ENCODE measurements around the gene ALDH1B1. TPM values are rescaled to one million over a fixed set of nuclear protein-coding genes. Genes with fewer than 3 reads are reported as not detected.

The ALDH1B1 gene
- 10 to 100 TPM; 17.3 to 32.9 (median 22.4) TPM for total RNA-seq

DNA sequence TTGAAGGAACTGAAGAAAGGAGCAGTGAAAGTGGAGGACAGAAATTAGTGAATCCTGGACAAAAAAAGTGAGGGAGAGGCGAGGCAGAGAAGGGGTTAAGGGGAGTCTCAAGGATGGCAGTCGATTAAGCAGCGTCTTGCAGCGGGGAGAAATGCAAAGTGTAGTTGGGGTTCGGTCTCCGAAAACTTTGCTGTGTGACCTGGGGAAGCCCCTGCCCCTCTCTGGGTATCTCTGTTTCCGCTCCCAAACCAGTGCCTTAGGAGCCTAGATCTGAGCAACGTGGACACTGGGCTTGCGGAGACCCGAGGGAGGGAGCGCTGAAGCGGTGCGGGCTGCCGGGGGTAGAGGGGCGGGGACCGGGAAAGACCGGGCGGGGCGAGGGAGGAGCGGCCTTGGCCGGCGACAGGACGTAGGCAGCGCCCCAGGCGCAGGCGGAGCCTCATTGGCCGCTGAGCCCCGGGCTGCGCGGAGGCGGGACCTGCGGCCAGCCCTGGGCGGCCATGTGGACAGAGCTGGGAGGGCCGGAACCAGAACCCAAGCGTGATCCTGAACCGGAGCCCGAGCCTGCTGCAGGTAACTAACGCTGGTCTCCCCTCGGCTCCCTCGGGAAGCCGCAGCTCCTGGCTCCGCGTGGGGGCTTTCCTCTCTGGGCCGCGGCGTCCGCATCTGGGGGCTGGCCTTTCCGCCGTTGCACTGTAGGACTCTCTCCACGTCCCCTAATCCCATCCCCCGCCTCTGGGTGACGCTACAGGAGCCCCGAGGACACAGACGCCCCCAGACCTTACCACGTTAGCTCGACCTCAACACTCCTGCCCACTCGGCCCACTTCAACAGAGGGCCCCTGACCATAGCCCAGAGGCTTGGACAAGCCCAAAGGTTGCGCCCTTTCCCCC is at the start of gene ALDH1B1:
ALDH1B1 (plus strand) TSS at position 468 of the 893 bp plus-strand sequence. CDS start 3,047 bp downstream, outside the sequence.
- in situ Hi-C loops (cut with MboI; ENCODE audit: low pct_unique_long_range_greater_than_20kb in 2 of 9, low sequenced_read_pairs in 9 of 9, unreplicated experiment in 9 of 9), result loop anchor here in 1 of 9 experiments (25.0 kb wide), 1 partner anchor 305 kb away; no protein-coding TSS in a partner anchor
- peaks cover 9 to 15% of the 10 kb centered on the region in 2 donors for H3K4me1 ChIP-seq (replicated peaks in 1 of 2)
- H3K27ac ChIP-seq, result peak within 1 kb of the TSS in 1 of 2 donors; percentile 23
- H3K4me3 ChIP-seq, result peak within 1 kb of the TSS; percentile 56 to 67 (median 64)
- 0 to 6% (median 1%) methylated on average over 1 to 9 of the region's 58 CpGs; no CpG with 5 or more reads in 2 of the 10 experiments for WGBS, 10 experiments
- ATAC-seq (replicated peaks in 6 of 8), result peak; percentile 96 to 99 (median 99)

DNA sequence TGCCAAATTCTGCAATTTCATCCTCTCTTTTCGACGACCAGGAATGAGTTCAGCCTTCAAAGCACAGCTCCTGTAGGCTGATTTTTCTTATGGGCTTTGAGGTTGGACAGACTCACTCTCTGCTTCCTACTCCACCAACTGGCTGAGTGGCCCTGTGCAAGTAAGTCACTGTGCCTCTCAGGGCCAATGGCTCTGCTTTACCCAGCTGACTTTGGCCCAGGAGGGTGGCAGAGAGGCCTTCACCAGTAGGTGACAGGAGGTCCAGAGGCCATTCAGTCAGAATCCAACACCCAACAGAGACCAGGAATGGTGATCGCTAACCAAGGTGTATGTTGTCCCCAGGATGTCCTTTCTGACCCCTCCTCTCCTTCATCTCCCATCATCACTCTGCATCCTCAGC is 49.5 kb upstream of the ALDH1B1 start:
- peaks cover 34 to 36% of the 10 kb centered on the region in 2 donors for H3K4me1 ChIP-seq (replicated peaks in 1 of 2)
- H3K27ac ChIP-seq, result no peak overlapping the region
- ATAC-seq (replicated peaks in 6 of 8), result no peak
- in situ Hi-C loops (cut with MboI; ENCODE audit: low pct_unique_long_range_greater_than_20kb in 2 of 9, low sequenced_read_pairs in 9 of 9, unreplicated experiment in 9 of 9), result loop anchor here in 2 of 9 experiments (25.0 kb wide), 2 partner anchors 281 to 306 kb away; partner anchors contain the start of gene SHB (in 1 of the 2)
- WGBS, 10 experiments, result 70 to 100% (median 89%) methylated on average over 1 to 2 of the region's 3 CpGs; no CpG with 5 or more reads in 4 of the 10 experiments
- no peak overlapping the region for H3K4me3 ChIP-seq

DNA sequence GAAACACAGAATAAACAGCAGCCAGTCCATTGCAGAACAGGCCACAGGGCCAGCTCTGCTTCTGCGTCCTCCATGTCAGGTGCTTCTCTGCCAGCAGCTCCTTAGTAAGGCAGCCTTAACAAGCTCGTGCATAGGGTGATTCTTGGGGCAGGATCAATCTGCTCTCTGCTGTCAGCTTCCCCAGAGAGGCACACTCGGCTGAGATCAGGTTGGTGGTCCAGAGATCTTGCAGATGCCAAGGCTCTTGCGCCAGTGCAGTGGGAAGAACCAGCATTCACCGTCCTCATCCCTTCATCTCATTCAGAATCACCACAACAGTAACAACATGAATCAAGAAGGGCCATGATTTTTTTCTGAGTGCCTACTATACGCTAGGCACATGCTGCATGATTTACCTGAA is 49.0 kb upstream of the ALDH1B1 start:
- peaks cover 34 to 36% of the 10 kb centered on the region in 2 donors for H3K4me1 ChIP-seq (replicated peaks in 1 of 2)
- no peak overlapping the region for H3K27ac ChIP-seq
- no peak for ATAC-seq (replicated peaks in 6 of 8)
- WGBS, 10 experiments, result 67 to 100% (median 89%) methylated on average over 1 to 5 of the region's 6 CpGs; no CpG with 5 or more reads in 4 of the 10 experiments
- in situ Hi-C loops (cut with MboI; ENCODE audit: low pct_unique_long_range_greater_than_20kb in 2 of 9, low sequenced_read_pairs in 9 of 9, unreplicated experiment in 9 of 9), result loop anchor here in 2 of 9 experiments (25.0 kb wide), 2 partner anchors 281 to 306 kb away; partner anchors contain the start of gene SHB (in 1 of the 2)
- no peak overlapping the region for H3K4me3 ChIP-seq

DNA sequence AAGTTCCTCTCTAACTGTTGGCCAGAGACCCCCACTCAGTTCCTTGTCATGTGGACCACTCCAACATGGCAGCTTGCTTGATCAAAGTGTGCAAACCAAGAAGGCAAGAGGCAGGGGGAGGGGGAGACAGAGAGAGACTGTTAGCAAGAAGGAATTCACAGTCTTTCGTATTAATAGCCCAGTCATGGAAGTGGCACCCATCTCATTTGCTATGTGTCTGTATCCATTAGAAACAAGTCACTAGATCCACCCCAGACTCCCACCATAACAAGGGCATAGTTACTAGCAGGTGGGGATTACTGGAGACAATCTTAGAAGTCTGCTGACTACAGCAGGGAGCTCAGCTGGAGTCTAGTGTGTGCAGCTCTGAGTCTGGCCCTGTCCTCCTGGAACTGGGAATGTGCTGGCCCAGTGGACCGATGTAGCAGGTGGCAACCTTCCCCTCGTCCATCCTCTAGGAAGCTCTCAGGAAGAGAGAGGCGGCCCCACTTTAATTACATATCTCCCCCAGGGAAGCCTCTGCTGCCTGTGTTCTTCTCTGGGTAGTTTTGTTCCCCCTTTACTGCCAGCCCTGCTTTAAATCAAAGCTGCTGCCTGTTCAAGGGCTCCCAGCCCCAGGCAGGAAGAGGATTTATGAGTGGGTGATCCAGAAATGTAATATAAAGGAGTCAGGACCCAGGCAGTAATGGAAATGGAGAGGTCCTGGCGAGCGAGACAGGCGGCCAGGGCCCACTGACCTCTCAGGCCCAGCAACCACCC is 47.8 kb upstream of the ALDH1B1 start:
- WGBS, 10 experiments, result 20 to 100% (median 58%) methylated on average over 1 to 6 of the region's 7 CpGs; no CpG with 5 or more reads in 4 of the 10 experiments
- in situ Hi-C loops (cut with MboI; ENCODE audit: low pct_unique_long_range_greater_than_20kb in 2 of 9, low sequenced_read_pairs in 9 of 9, unreplicated experiment in 9 of 9), result loop anchor here in 2 of 9 experiments (25.0 kb wide), 2 partner anchors 282 to 307 kb away; partner anchors contain the start of gene SHB (in 1 of the 2)
- Histone ChIP-seq H3K27ac (peak overlapping the region; percentile 69 to 75), H3K4me3 (no peak overlapping the region), H3K4me1 (replicated peaks in 1 of 2) (peaks cover 34 to 36% of the 10 kb centered on the region in 2 donors)
- peak in 5 of 8 experiments; percentile 73 to 90 (median 75) for ATAC-seq (replicated peaks in 6 of 8)

DNA sequence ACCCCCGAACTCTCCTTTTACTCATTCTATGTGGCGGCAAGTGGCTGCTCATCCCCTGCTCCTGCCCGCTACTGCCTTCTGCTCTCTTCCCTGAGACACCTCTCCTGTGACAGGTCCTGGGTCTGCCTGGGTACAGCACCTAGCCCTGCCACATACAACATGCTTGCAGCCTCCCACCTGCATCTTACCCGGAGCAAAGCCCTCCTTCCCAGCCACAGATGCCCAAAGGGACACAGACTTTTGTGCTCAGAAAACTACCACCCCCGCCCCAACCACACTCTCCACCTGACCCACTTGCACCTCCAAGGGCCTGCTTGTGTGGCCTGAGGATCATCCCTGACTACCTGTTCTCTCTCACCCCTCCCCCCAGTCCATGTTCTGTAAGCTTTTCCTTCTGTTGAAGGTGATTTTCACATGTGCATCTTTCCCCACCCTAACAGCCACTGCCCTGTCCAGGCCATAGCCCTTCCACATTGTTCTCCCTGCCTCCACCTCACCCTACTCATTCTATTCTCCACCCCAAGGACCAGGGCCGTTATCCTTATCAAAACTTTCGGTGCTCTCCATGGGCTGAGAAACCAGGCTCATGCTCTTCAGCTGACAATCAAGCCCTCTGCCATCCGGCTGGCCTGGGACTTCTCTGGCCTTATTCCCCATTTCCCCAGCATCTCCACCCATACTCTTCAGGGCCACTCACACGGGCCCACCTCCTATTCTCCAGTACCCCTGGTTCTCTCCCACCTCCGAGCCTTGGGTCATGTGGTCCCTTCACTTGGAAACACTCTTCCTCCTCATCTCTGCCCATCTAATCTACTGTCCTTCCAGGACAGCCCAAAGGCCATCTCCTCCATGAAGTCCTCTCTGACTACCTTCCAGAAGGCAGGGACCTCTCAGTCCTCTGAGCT is 46.4 kb upstream of the ALDH1B1 start:
- Histone ChIP-seq H3K4me3 (no peak overlapping the region), H3K27ac (peak overlapping the region; percentile 69 to 75), H3K4me1 (replicated peaks in 1 of 2) (peaks cover 34 to 36% of the 10 kb centered on the region in 2 donors)
- WGBS, 10 experiments, result 10 to 100% (median 98%) methylated on average over 1 to 7 of the region's 10 CpGs; no CpG with 5 or more reads in 3 of the 10 experiments
- no peak for ATAC-seq (replicated peaks in 6 of 8)
- in situ Hi-C loops (cut with MboI; ENCODE audit: low pct_unique_long_range_greater_than_20kb in 2 of 9, low sequenced_read_pairs in 9 of 9, unreplicated experiment in 9 of 9), result loop anchor here in 2 of 9 experiments (25.0 kb wide), 2 partner anchors 284 to 309 kb away; partner anchors contain the start of gene SHB (in 1 of the 2)

DNA sequence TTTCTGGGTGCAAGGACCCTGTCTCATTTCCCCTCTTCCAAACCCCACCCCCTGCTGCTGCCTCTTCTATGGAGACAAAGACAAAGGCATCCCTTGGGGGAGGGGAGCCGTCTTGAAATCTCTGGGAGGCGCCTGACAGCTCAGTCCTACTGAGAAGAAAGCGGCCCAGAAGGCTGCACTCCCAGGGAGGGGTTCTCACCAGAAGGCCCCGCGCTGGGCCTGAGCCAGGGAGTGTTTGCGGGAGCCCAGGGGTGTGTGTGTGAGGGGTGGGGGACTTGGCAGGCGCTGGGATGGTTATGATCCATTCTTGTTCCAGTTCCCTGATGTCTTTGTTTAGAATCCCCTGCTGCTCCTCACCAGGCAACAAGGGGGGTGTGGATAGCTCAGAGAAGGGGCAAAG is 45.7 kb upstream of the ALDH1B1 start:
- Histone ChIP-seq H3K4me1 (replicated peaks in 1 of 2) (peaks cover 34 to 37% of the 10 kb centered on the region in 2 donors), H3K27ac (peak overlapping the region in 1 of 2 donors; percentile 8), H3K4me3 (no peak overlapping the region)
- WGBS, 10 experiments, result 40 to 50% (median 50%) methylated on average over 2 of the region's 7 CpGs; no CpG with 5 or more reads in 7 of the 10 experiments
- peak; percentile 43 to 94 (median 74) for ATAC-seq (replicated peaks in 6 of 8)
- in situ Hi-C loops (cut with MboI; ENCODE audit: low pct_unique_long_range_greater_than_20kb in 2 of 9, low sequenced_read_pairs in 9 of 9, unreplicated experiment in 9 of 9), result loop anchor here in 2 of 9 experiments (25.0 kb wide), 2 partner anchors 285 to 310 kb away; partner anchors contain the start of gene SHB (in 1 of the 2)

DNA sequence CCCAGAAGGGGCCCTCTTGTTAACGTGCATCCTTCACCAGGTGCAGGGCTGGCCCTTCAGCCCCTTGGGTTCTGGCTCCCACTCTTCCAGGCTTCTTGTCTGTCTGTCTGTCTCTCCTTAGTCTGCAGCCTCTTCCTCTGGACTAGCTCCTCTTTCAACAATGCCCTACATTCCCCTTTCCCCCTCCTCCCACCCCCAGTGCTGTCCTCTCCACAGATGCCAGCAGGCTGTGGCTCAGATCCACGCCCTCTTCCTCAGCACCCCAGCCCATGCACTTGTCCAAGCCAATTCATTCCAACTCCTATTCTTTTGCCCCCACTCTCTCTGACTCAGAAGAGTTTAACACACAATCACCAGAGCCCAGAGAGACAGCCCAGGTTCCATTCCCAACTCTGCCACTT is 45.2 kb upstream of the ALDH1B1 start:
- no CpG with 5 or more reads among the region's 2 CpGs for WGBS, 10 experiments
- Histone ChIP-seq H3K4me3 (no peak overlapping the region), H3K4me1 (replicated peaks in 1 of 2) (peaks cover 37 to 42% of the 10 kb centered on the region in 2 donors), H3K27ac (peak overlapping the region in 1 of 2 donors; percentile 8)
- in situ Hi-C loops (cut with MboI; ENCODE audit: low pct_unique_long_range_greater_than_20kb in 2 of 9, low sequenced_read_pairs in 9 of 9, unreplicated experiment in 9 of 9), result loop anchor here in 2 of 9 experiments (25.0 kb wide), 2 partner anchors 285 to 310 kb away; partner anchors contain the start of gene SHB (in 1 of the 2)
- ATAC-seq (replicated peaks in 6 of 8), result peak in 6 of 8 experiments; percentile 10 to 41 (median 21)

DNA sequence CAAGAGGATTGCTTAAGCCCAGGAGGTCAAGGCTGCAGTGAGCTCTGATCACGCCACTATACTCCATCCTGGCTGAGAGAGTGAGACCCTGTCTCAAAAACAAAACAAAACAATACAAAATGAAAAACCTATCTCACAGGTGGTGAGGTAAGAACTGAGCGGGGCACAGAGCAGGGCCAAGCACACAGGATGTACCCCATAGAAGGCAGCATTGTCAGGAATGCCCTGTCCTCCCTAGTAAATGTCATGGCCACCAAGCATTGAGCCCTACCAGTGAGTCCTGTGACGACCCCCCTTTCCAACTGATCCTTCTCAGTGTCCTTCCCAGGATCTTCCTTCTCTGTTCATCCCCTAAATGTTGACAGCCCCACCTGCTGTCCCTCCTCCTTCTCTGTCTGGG is 44.6 kb upstream of the ALDH1B1 start:
- in situ Hi-C loops (cut with MboI; ENCODE audit: low pct_unique_long_range_greater_than_20kb in 2 of 9, low sequenced_read_pairs in 9 of 9, unreplicated experiment in 9 of 9), result loop anchor here in 2 of 9 experiments (25.0 kb wide), 2 partner anchors 286 to 311 kb away; partner anchors contain the start of gene SHB (in 1 of the 2)
- no peak for ATAC-seq (replicated peaks in 6 of 8)
- WGBS, 10 experiments, result 0 to 100% (median 86%) methylated on average over 1 to 3 of the region's 3 CpGs; no CpG with 5 or more reads in 1 of the 10 experiments
- Histone ChIP-seq H3K27ac (no peak overlapping the region), H3K4me1 (replicated peaks in 1 of 2) (peaks cover 43 to 48% of the 10 kb centered on the region in 2 donors), H3K4me3 (no peak overlapping the region)

DNA sequence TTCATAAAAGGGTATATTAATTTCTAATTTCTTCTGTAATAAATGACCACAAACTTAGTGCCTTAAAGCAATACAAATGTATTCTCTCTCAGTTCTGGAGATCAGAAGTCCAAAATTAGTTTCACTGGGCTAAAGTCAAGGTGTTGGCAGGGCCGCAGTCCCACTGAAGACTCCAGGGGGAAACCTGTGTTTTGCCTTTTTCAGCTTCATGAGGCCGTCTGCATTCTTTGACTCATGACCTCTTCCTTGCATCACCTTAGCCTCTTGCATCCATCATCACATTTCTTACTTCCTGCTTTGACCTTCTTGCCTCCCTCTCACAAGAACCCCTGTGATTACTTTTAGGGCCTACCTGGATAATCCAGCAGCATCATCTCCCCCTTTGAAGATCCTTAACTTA is 42.0 kb upstream of the ALDH1B1 start:
- in situ Hi-C loops (cut with MboI; ENCODE audit: low pct_unique_long_range_greater_than_20kb in 2 of 9, low sequenced_read_pairs in 9 of 9, unreplicated experiment in 9 of 9), result loop anchor here in 5 of 9 experiments (10.0 to 25.0 kb wide), 5 partner anchors 263 to 438 kb away; partner anchors contain the start of genes SLC25A51 (in 3 of the 5) and SHB (in 1 of the 5)
- no peak for ATAC-seq (replicated peaks in 6 of 8)
- WGBS, 10 experiments, result 50 to 100% (median 76%) methylated on average over 1 to 2 of the region's 2 CpGs; no CpG with 5 or more reads in 2 of the 10 experiments
- H3K4me1 ChIP-seq (replicated peaks in 1 of 2), result peaks cover 32 to 53% of the 10 kb centered on the region in 2 donors
- no peak overlapping the region for H3K4me3 ChIP-seq
- no peak overlapping the region for H3K27ac ChIP-seq

DNA sequence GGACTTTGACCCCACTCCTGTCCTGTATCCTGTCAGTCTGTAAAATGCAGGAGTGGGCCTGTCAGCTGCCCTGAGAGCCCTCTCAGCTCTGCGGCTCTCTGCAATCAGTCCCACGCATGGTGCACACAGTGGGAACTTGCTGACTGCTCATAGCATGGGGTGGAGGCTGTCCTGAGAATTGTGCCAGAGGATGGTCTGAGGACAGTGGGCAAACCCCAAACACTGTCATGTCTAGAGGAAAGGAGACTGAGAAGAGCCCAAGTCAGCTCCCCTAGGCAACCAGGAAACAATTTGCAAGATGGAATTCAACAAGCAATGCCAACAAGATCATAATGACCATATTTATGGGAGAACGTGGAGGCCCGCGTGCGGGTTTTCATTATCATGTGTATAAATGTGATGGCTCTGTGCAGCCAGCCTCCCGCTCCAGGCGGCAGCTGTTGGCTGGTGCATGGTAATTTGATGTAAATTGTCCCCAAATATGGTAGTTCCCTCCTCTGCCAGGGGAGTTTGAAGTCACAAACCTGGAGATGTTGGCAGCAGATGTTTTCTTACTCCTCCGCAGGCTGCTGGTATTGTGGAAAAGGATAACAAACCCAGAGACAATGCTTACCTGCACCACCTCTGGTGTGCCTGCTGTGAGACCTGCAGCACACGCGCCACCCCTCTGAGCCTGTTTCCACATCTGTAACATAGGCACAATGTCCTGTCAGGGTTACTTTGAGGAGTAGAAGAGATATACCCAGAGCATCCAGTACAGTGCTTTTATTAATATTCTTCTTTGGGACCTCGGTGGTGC is 39.8 kb upstream of the ALDH1B1 start:
- in situ Hi-C loops (cut with MboI; ENCODE audit: low pct_unique_long_range_greater_than_20kb in 2 of 9, low sequenced_read_pairs in 9 of 9, unreplicated experiment in 9 of 9), result loop anchor here in 5 of 9 experiments (10.0 to 25.0 kb wide), 5 partner anchors 265 to 440 kb away; partner anchors contain the start of genes SLC25A51 (in 3 of the 5) and SHB (in 1 of the 5)
- Histone ChIP-seq H3K4me3 (no peak overlapping the region), H3K27ac (peak overlapping the region in 1 of 2 donors; percentile 12), H3K4me1 (replicated peaks in 1 of 2) (peaks cover 33 to 54% of the 10 kb centered on the region in 2 donors)
- ATAC-seq (replicated peaks in 6 of 8), result peak in 7 of 8 experiments; percentile 39 to 95 (median 63)
- 38 to 81% (median 67%) methylated on average over 2 to 8 of the region's 12 CpGs; no CpG with 5 or more reads in 4 of the 10 experiments for WGBS, 10 experiments

Data from motor neuron (in vitro differentiated cells).